NCI-H774 (cell line): ENCODE data around the gene LHX8.
"Not testable (repeated sequence)": the region's sequence is repeated elsewhere in the genome, so short reads cannot be mapped to it uniquely, and the experiment has no call there.

ENCODE experiments used
- DNase-seq: peaks from one replicate; lab custom pipeline; 2025; lab: John Stamatoyannopoulos, UW

The LHX8 gene

GRCh38 chr1:75133750-75134646, at the start of gene LHX8:
Gene LHX8 (plus strand): TSS chr1:75134388. CDS start chr1:75136615, 2,227 bp downstream.
- DNase-seq: no peak

- DNase-seq: no peak
Measured at GRCh38 chr1:75085931-75086330, 48.3 kb upstream of the LHX8 start.

GRCh38 chr1:75087278-75087677, 46.9 kb upstream of the LHX8 start:
- no peak for DNase-seq

DNA sequence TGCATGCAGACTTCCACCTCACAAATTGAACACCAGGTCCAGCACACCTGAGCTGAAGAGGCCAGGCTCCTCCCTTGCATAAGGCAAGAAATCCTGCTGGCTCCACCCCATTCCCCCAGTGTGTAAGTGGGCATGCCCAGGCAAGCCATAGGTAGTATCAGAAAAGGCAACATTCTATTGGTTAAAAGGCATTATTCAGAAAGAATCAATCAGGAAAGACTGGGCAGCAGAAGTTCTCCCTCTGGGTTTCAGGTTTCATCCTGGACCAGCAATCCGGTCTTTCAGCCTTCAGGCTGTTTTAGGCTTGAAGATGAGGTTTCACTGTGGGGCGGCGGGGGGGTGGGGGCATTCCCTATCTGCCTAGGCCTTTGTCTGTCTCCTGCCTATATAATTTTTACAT, 42.0 kb upstream of the LHX8 start:
- no peak for DNase-seq

GRCh38 chr1:75097654-75098053, 36.5 kb upstream of the LHX8 start:
- DNase-seq: no peak

GRCh38 chr1:75099581-75099980, 34.6 kb upstream of the LHX8 start:
- no peak for DNase-seq

DNA sequence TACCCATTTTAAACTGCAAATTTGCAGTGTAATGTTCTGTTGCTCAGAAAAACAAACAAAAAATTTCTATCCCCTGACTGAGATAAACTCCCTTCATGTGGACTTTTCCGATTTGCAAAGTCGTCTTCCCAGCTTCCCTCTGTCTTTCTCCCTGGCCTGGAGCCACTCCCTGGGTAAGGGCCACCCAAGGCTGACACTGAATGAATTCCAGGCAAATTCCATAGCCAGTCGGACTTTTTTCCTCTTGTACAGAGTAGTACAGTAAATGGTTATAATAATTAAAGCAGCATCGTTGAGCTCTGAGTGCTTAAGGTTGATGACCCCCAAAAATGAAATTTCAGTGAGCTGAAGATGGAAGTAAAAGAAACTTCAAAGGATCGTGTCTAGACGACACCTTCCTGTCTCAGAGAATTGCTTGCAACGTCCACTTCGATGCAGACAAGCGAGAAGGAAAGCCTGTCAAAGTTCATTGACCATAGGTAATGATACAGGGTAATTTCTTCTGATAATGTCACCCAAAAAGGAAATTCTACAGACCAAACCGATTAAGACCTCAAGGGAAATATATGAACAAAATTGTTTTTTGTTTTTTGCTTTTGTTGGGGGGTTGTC, 33.6 kb upstream of the LHX8 start:
- DNase-seq: no peak

DNA sequence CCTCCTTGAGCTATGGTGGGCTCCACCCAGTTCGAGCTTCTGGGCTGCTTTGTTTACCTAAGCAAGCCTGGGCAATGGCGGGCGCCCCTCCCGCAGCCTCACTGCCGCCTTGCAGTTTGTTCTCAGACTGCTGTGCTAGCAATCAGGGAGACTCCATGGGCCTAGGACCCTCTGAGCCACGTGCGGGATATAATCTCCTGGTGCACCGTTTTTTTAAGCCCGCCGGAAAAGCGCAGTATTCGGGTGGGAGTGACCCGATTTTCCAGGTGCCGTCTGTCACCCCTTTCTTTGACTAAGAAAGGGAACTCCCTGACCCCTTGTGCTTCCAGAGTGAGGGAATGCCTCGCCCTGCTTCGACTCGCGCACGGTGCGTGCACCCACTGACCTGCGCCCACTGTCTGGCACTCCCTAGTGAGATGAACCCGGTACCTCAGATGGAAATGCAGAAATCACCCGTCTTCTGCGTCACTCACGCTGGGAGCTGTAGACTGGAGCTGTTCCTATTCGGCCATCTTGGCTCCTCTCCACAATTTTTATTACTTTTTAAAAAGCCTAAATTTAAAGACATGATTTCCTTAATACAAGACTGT, 21.7 kb upstream of the LHX8 start:
- DNase-seq: not testable (repeated sequence)

DNA sequence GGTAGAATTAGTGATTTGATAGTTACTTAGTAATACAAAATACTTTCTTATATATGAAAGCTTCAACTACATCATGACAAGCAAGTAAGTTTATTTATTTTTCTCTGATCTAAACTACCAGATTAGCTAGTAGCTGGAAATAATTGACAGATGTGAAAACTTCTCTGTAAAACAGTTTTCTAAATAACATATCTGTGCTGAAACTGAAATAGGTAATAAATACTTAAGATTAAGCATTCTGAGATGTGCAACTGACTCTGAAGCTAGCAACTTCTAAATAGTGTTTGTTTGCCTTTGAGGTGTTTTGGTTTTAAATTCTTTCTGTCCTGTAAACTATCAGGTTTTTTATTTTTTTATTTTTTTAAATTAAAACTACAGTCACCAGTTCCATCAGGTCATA, 18.5 kb upstream of the LHX8 start:
- DNase-seq: no peak

DNA sequence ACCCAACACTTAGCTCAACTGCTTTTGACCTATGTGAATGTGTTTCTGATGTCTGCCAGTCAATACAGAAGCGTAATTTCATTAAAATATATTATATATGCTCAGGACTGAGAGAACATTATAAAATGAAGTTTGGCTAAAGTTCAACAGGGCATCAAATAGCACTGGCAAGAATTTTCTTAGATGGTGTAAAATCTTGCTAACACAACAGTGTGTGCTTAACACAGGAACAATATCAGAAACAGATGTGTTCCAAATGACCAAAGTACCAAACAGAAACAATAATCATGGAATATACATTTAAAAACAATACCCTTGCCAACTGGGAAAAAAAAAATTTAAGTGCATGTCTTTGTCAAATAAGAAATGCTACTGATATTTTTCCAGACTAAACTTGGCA, 10.4 kb upstream of the LHX8 start:
- DNase-seq: no peak

DNA sequence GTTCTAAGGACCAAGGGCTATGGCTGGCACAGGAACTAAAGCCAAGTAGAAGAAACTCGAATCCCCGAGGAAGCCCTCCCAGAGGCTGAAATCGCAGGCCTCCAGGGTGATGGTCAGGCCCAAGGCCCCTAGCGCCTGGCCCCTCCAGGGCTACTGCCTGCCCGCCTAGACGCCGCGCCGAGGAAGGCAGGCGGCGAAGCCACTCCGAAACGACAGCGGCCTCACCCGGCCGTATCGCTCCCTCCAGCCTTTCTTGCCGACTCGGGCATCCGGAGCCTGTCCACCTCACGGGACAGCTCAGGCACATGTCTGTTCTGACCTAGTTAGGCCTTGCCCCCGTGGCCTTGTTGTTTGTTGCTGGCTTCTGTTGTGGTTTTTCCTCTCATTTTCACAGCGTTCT, 9.7 kb upstream of the LHX8 start:
- DNase-seq: no peak

GRCh38 chr1:75125161-75125726, 8.9 kb upstream of the LHX8 start:
- DNase-seq: no peak

DNA sequence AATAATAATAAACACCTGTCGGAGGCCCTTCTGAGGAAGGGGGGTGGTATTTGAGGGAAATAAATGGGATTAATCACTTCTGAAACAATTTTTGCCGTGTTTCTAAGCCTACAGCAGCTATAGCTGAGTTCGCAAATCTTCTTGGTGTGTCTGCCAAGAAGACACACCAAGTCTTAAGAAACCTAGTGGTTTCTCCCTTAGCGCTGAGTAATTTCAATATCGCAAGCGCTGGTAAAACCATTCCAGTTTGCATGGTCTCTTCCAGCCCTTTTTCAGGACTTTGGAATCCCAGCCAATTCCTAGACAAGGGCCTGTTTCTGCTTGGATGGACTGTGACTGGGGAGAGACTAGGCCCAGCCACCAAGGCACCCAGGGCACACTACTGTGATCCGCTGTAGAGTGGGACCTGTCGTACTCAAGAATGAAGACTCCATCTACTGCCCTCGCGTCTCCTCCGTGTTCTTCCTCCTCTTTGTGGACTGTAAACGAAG, 7.5 kb upstream of the LHX8 start:
- no peak for DNase-seq

- DNase-seq: no peak
Measured at GRCh38 chr1:75127916-75128717, 6.1 kb upstream of the LHX8 start.

DNA sequence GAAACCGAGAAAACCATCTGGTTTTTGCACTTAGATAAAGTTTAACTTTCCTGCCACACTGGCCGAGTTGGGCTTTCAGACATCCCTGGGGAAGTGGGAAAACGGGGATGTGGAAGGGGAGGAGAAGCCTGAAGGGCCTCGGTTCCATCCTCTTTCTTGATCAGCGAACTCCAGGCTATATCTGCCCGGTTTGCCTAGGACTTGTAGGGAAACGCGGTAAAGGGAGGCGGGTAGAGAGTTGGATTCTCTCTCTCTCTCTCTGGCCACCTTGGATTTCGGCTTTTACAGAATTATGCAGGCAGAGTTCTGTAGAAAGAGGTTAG, 4.6 kb upstream of the LHX8 start:
- no peak for DNase-seq

DNA sequence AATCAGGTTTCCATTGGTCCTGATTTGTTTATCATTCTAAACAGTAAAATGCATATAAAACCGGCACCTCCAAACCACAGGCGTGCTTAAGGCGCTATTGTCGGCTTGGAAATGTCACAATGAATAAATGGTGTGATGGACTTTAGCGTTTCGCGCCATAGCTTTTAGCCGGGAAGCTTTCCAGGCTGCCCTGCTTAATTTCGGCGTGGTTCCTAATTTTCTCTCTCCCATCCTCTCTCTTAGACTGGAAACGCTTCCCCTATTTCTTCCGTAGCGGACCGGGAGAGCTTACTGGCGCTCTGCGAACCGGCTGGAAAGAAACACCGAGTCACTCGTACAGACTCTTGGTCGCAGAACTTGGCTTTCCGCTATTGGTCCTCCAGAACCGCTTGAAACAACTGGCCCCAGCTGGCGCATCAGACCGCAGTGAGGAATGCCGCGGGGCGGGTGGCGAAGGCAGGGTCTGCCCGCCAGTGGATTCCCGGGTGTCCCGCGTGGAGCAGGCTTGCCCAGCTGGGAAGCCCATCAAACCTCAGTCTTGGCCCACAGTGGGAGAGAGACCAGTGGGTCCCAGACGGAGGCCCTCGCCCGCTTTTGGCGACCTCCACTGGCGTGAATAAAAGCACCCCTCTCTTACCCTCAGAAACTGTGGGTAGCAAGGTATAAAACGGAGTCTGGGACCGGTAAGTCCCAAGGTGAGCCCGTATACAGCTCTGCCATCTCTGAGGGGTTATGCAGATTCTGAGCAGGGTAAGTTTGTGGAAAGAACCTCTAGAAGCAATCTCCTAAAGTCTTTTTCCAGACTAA, 4.0 kb upstream of the LHX8 start:
- DNase-seq: no peak

GRCh38 chr1:75130865-75131564, 3.2 kb upstream of the LHX8 start:
- no peak for DNase-seq

GRCh38 chr1:75131565-75132241, 2.5 kb upstream of the LHX8 start:
- DNase-seq: no peak

DNA sequence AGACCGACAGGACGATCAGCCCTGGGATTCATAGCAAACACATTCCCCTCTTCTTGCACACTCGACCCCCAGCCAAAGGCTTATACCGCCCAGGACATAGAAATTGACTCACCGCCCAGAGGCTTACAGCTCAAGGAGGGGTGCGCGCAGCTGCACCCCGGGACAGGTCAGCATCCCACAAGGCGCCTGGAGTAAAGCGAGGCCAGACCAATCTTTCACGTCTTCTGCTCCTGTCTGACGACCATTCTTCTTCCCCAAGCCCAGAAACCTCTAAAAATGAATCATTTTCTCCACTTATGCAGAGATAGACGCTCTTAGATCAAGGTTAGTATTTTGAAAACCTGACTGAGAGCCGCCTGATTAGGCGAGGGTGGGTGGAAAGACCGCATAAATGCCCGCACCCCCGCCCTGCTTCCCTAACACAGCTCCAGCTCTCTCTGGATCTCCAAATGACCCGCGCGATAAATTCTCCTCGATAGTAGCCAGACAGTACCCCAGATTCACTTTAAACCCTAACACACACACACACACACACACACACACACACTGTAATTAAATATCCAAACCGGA, 1.9 kb upstream of the LHX8 start:
- DNase-seq: no peak
